ENCODE data around the gene KRT26. TPM values are rescaled to one million over a fixed set of nuclear protein-coding genes. Genes with fewer than 3 reads are reported as not detected.
A peak's percentile ranks its signal among the peaks of the same experiment; 100 is the strongest.
"Not testable (repeated sequence)": the region's sequence is repeated elsewhere in the genome, so short reads cannot be mapped to it uniquely, and the experiment has no call there.

KRT26 gene
- total and polyA plus RNA-seq, 5 donors: not detected

DNA sequence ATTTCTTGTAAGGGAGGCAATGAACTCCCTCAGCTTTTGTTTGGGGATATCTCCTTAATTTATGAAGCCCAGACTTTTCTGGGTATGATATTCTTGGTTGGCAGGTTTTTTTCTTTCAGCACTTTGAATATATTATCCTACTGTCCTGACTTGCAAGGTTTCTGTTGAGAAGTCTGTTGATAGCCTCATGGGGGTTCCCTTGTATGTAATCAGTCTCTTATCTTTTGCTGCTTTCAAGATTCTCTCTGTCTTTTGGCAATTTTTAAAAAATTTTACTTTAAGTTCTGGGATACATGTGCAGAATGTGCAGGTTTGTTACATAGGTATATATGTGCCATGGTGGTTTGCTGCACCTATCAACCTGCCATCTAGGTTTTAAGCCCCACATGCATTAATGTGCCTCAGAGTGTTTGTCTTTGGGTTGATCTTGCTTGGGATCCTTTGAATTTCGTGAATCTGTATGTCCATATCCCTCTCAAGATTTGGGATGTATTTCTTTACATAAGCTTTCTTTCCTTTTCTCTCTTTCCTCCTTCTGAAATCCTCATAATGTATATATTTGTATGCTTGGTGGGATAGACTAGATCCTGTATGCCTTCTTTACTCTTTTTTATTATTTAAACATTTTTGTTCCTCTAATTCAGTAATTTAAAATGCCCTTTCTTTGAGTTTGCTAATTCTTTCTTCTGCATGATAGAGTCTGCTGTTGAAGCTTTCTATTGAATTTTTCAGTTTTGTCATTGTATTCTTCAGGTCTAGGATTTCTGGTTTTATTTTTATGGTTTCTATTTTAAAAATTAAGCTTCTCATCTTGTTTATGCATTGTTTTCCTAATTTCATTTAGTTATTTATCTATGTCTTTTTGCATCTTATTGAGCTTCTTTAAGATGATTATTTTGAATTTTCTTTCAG lies 11.6 kb downstream of the KRT26 start:
- Histone ChIP-seq H3K27me3 (ENCODE audit: control insufficient read depth, insufficient read depth) (no peaks in the 10 kb centered on the region), H3K4me3 (ENCODE audit: low read length) (no peak overlapping the region), H3K9me3 (ENCODE audit: control insufficient read depth, low read length) (no peaks in the 10 kb centered on the region), H3K27ac (ENCODE audit: low read length) (no peak overlapping the region), H3K4me1 (ENCODE audit: control insufficient read depth, insufficient read depth, low read length) (no peaks in the 10 kb centered on the region)
- DNase-seq (no peak), ATAC-seq (no peak)
- intact Hi-C loops (cut with DNase I): no loop called here
- WGBS: 17% methylated on average over 1 of the region's 1 CpG

DNA sequence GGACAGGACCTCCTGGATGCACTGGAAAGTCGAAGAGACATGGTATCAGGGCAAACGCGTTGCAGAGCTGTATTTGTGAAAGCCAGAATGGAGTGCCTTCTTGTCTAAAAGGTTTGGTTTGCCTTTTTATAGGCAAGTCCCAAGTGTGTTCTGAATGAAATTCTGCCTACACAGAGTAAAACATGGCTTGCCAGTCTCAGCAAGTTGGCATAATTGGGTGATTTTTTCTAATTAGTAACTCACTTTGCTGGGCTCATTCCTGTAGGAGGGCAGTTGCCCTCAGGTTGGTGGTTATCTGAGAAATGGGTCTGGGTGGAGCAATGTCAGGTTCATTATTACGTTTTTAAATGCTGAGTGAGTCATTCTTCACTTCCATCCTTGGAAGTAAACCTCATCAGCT lies 16.8 kb downstream of the KRT26 start, which contains the start of gene KRT25:
TSS of gene KRT25 (minus strand) at position 101 of the 400 bp plus-strand sequence. CDS start at position 41, 60 bp downstream.
- Histone ChIP-seq H3K4me3 (ENCODE audit: low read length) (no peak within 1 kb of the TSS), H3K4me1 (ENCODE audit: control insufficient read depth, insufficient read depth, low read length) (no peaks in the 10 kb centered on the region), H3K27ac (ENCODE audit: low read length) (no peak within 1 kb of the TSS), H3K9me3 (ENCODE audit: control insufficient read depth, low read length) (no peaks in the 10 kb centered on the region), H3K27me3 (ENCODE audit: control insufficient read depth, insufficient read depth) (no peaks in the 10 kb centered on the region)
- 72% methylated on average over 4 of the region's 4 CpGs for WGBS
- intact Hi-C loops (cut with DNase I): no loop called here
- DNase-seq (no peak), ATAC-seq (no peak)

DNA sequence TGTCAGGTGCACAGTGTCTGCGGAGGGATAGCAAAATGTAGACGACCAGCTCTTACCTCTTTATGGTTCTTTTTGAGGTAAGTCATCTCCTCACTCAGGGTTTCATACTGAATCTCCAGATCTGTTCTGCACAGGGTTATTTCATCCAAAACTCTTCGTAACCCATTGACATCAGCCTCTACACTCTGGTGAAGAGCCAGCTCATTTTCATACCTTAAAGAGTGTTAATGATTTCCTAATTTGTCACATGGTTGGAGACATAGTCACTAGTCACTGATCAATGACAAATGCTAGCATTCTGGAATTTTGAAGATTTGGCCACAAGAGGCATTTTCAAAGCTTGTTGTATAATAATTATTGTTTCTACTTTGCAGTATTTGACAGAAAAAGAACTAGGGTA lies 18.2 kb downstream of the KRT26 start:
- Histone ChIP-seq H3K27me3 (ENCODE audit: control insufficient read depth, insufficient read depth) (no peaks in the 10 kb centered on the region), H3K4me3 (ENCODE audit: low read length) (no peak overlapping the region), H3K9me3 (ENCODE audit: control insufficient read depth, low read length) (no peaks in the 10 kb centered on the region), H3K27ac (ENCODE audit: low read length) (no peak overlapping the region), H3K4me1 (ENCODE audit: control insufficient read depth, insufficient read depth, low read length) (no peaks in the 10 kb centered on the region)
- DNase-seq: no peak
- intact Hi-C loops (cut with DNase I): no loop called here
- 89% methylated on average over 3 of the region's 3 CpGs for WGBS
- ATAC-seq: no peak

DNA sequence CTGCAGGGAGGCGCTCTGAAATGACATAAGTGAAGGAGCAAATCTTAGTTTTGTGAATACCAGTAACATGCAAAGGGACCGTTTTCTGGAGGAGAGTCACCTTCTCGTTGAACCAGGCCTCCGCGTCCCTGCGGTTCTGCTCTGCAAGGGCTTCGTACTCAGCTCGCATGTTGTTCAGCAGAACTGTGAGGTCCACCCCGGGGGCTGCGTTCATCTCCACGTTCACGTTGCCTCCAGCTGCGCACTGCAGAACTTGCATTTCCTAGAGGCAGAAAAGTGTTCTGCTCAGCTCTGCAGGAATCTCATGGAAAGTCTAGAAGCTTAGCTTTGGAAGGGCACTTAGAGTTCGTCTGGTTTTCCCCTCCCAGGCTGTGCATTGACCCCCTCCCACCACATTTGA lies 20.9 kb downstream of the KRT26 start:
- no peaks in the 10 kb centered on the region for H3K4me1 ChIP-seq (ENCODE audit: control insufficient read depth, insufficient read depth, low read length)
- no peak overlapping the region for H3K4me3 ChIP-seq (ENCODE audit: low read length)
- no peaks in the 10 kb centered on the region for H3K27me3 ChIP-seq (ENCODE audit: control insufficient read depth, insufficient read depth)
- intact Hi-C loops (cut with DNase I): no loop called here
- no peaks in the 10 kb centered on the region for H3K9me3 ChIP-seq (ENCODE audit: control insufficient read depth, low read length)
- DNase-seq (no peak), ATAC-seq (no peak)
- WGBS: 84% methylated on average over 14 of the region's 14 CpGs
- H3K27ac ChIP-seq (ENCODE audit: low read length): no peak overlapping the region

DNA sequence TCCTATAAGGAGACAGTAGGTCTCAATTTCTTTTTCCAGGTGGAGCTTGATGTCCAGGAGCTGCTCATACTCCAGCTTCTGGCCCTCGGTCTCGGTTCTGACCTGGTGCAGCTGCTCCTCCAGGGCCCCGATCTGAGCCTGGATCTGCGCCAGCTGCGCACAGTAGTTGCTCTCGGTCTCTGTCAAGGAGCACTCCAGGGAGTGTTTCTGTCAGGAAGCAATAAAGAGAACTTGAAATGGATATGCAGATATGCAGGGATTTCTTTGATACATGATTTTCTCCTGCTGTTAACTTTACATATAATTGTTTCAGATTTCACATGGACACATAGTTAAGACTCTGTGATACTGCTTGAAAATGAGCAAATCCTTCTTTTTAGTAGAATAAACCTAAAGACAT lies 21.6 kb downstream of the KRT26 start:
- H3K4me3 ChIP-seq (ENCODE audit: low read length): no peak overlapping the region
- H3K4me1 ChIP-seq (ENCODE audit: control insufficient read depth, insufficient read depth, low read length): no peaks in the 10 kb centered on the region
- H3K9me3 ChIP-seq (ENCODE audit: control insufficient read depth, low read length): no peaks in the 10 kb centered on the region
- ATAC-seq: no peak
- DNase-seq: no peak
- no peaks in the 10 kb centered on the region for H3K27me3 ChIP-seq (ENCODE audit: control insufficient read depth, insufficient read depth)
- 78% methylated on average over 6 of the region's 6 CpGs for WGBS
- intact Hi-C loops (cut with DNase I): no loop called here
- no peak overlapping the region for H3K27ac ChIP-seq (ENCODE audit: low read length)

DNA sequence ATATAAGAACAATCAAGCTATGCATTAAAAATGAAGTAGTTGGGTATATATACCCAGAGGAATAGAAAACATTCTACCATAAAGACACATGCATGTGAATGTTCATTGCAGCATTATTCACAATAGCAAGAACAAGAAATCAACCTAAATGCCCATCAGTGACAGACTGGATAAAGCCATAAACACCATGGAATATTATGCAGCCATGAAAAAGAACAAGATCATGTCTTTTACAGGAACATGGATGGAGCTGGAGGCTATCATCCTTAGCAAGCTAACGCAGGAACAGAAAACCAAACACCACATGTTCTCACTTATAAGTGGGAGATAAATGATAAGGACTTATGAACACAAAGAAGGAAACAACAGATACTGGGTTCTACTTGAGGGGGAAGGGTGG lies 23.3 kb downstream of the KRT26 start:
- intact Hi-C loops (cut with DNase I); ATAC-seq; H3K9me3 ChIP-seq (ENCODE audit: control insufficient read depth, low read length); H3K27ac ChIP-seq (ENCODE audit: low read length); H3K4me1 ChIP-seq (ENCODE audit: control insufficient read depth, insufficient read depth, low read length); H3K27me3 ChIP-seq (ENCODE audit: control insufficient read depth, insufficient read depth); DNase-seq; H3K4me3 ChIP-seq (ENCODE audit: low read length): not testable (repeated sequence)
- 44% methylated on average over 1 of the region's 1 CpG for WGBS

DNA sequence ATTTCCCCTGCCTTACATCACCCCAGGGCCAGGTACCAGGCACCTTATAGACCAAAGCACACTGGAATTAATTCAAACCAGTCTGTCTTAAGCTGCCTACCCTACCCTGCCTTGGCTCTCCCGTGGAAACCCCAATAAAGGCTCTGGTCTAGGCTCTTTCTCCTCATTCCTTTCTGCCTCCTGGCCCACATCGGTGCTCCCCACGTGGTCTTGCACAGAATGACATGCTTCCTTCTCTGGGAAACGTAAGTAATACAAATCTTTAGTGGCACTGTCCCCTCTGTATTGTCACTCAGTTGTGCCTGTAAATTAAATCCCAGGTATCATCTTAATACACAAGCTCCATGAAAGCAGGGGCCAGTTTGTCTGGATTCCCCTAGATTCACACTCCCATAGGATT lies 33.4 kb downstream of the KRT26 start:
- Histone ChIP-seq H3K27me3 (ENCODE audit: control insufficient read depth, insufficient read depth) (no peaks in the 10 kb centered on the region), H3K27ac (ENCODE audit: low read length) (no peak overlapping the region), H3K4me3 (ENCODE audit: low read length) (no peak overlapping the region), H3K4me1 (ENCODE audit: control insufficient read depth, insufficient read depth, low read length) (no peaks in the 10 kb centered on the region), H3K9me3 (ENCODE audit: control insufficient read depth, low read length) (peaks cover 2% of the 10 kb centered on the region)
- no peak for ATAC-seq
- DNase-seq: no peak
- 59% methylated on average over 4 of the region's 4 CpGs for WGBS
- intact Hi-C loops (cut with DNase I): no loop called here

DNA sequence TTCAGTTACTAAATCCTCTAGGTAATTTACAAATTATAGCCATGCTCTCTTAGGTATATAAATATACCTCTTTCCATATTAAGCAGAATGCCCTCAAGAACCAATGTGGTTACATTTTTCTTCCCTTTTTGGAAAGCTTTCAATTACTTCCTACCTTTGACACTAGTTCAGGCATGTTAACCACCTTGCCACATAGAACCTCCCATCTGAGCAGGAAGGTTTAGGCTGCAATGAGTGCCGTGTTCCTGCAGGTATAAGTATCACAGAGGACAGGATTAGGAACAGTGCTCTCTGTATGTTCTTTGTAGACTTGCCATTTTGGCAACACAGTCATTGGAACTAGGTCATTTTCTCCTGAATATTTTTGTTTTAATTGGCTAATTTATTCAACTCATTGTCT lies 37.0 kb downstream of the KRT26 start:
- H3K27ac ChIP-seq (ENCODE audit: low read length): no peak overlapping the region
- WGBS: 85% methylated on average over 1 of the region's 1 CpG
- intact Hi-C loops (cut with DNase I): no loop called here

DNA sequence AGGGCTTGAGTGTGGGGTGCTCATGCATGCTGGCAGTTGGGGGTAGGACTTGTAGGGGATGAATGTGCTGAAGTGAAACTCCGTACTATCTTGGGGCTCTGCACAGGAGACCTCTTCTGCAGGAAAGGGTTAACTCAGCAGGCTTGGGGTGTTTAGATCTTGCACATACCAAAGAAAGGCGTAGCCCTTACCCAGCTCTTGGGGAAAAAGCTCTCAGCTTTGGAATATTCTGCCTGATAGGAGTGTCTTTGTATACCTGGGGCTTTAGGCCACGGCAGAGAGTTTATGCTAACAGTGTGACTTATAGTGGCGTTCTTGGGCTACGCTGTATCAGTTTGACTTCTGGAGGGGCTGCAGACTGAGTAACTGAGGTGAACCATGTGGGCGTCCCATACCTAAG lies 38.0 kb downstream of the KRT26 start:
- Histone ChIP-seq H3K27ac (ENCODE audit: low read length) (no peak overlapping the region), H3K4me1 (ENCODE audit: control insufficient read depth, insufficient read depth, low read length) (no peaks in the 10 kb centered on the region), H3K9me3 (ENCODE audit: control insufficient read depth, low read length) (no peaks in the 10 kb centered on the region), H3K27me3 (ENCODE audit: control insufficient read depth, insufficient read depth) (no peaks in the 10 kb centered on the region), H3K4me3 (ENCODE audit: low read length) (no peak overlapping the region)
- 83% methylated on average over 6 of the region's 6 CpGs for WGBS
- intact Hi-C loops (cut with DNase I): no loop called here
- no peak for ATAC-seq
- no peak for DNase-seq

More for the DNA sequence above, 37.0 kb downstream of the KRT26 start:
- Histone ChIP-seq H3K27me3 (ENCODE audit: control insufficient read depth, insufficient read depth) (no peaks in the 10 kb centered on the region), H3K4me1 (ENCODE audit: control insufficient read depth, insufficient read depth, low read length) (no peaks in the 10 kb centered on the region), H3K9me3 (ENCODE audit: control insufficient read depth, low read length) (no peaks in the 10 kb centered on the region), H3K4me3 (ENCODE audit: low read length) (no peak overlapping the region)
- no peak for ATAC-seq
- DNase-seq: no peak

DNA sequence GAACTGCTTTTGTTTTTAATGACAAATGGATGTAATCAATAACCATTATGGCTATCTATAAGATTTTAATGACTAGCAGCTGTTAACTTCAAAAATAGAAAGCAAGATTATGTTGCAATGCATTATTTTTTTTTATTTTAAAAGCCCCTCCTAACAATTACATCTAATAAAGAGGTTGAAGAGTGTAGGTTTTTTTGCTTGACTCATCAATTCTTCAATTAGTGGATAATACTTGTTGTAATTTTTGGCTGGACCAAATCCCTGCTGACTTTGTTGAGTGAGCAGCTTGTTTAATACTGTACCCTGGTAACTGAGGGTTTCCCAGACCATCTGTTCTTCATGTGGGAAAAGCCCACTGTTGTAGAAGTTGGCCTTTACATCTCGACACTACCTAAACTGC lies 41.0 kb downstream of the KRT26 start:
- no peak for DNase-seq
- 78% methylated on average over 1 of the region's 1 CpG for whole genome bisulfite sequencing
- no peak for ATAC-seq
- no peaks in the 10 kb centered on the region for H3K4me1 ChIP-seq (ENCODE audit: control insufficient read depth, insufficient read depth, low read length)
- no peaks in the 10 kb centered on the region for H3K27me3 ChIP-seq (ENCODE audit: control insufficient read depth, insufficient read depth)
- no peak overlapping the region for H3K27ac ChIP-seq (ENCODE audit: low read length)
- H3K9me3 ChIP-seq (ENCODE audit: control insufficient read depth, low read length): no peaks in the 10 kb centered on the region
- H3K4me3 ChIP-seq (ENCODE audit: low read length): no peak overlapping the region
- intact Hi-C loops (cut with DNase I): no loop called here

DNA sequence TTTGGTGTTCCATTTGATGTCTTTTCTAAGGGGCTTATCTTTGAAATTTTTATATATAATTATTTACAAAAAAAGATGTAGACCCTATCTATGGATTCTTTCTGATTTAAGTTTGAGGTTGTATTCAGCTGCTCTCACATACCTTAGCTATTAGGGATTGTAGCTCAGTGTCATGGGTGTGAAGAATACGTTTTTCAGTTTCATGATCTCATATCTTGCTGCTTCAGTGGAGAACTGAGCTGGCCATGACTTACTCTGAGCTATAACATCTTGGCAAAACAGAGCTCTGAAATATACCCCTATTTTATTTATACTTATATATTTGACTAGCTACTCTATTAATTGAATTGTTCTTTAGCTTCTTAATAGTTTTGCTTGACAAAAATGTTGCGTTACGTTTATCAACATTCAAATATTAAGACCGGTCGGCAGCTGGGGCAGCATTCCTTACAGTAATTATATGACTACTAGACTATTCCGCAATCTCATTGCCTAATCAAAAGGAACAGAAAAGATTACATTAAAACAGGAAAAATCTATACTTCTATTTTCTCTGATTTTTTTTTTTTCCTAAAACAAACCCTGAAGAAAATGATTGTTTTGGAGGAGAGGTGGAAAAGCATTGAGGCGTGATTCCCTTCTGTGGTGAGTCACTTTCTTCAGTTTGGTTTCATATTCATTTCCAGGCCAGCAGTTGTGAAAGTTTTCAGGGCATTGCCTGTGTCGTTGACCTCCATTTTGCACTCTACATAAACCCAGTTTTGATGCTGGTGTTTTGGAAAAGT lies 44.4 kb downstream of the KRT26 start:
- Histone ChIP-seq H3K27me3 (ENCODE audit: control insufficient read depth, insufficient read depth) (no peaks in the 10 kb centered on the region), H3K27ac (ENCODE audit: low read length) (no peak overlapping the region), H3K4me1 (ENCODE audit: control insufficient read depth, insufficient read depth, low read length) (no peaks in the 10 kb centered on the region), H3K4me3 (ENCODE audit: low read length) (no peak overlapping the region), H3K9me3 (ENCODE audit: control insufficient read depth, low read length) (no peaks in the 10 kb centered on the region)
- DNase-seq: no peak
- 66% methylated on average over 8 of the region's 8 CpGs for WGBS
- peak in 1 of 2 donors; percentile 59 for ATAC-seq
- intact Hi-C loops (cut with DNase I): no loop called here
